WI38 (cell line): ENCODE results near the gene TBC1D2.

Source experiments
- H3K4me3 ChIP-seq: 2 replicates; pipeline ENCODE4 v1.5.1; 2011; ENCODE audit warnings: low read depth, mild to moderate bottlenecking, control low read depth, low read length
- TF ChIP-seq, protein P1 (sequence below): IDR thresholded peaks from 2 replicates; pipeline ENCODE4 v1.5.1; 2012; ENCODE audit warnings: low read depth, mild to moderate bottlenecking, control low read depth, low read length

TBC1D2 gene

DNA sequence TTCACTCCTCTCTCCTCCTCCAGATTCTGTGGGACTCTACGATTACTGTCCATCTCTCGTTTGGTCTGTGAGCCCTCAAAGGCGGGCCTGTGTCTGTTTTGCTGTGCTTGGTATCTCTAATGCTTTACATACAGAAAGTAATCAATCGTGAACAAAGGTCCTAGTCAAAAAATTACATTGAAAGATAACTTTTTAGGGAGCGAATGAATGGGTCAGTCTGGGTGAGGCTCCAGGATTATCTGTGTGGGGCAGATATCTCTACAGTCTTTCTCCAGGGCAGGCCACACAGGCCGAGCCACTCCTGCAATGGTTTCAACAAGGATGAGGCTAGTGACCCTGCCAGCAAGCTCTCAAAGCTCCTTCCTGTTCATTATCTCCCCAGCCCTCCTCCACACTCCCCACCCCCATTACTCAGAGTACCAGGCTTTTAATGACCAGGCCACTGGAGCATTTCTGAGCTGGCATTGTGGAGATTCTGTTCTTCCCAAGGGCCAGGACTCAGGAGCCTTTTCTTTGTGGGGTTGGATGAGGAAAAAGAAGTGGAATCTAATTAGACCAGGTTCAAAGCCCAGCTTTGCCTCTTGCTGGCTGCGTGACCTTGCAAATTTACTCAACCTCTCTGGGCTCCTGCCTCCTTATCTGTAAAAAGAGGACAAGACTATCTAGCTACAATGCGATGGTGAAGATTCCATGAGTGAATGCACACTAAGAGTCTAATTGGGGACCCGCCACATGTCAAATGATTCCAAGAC lies 73.2 kb downstream of the TBC1D2 start:
- no peak overlapping the region for H3K4me3 ChIP-seq
- TF ChIP-seq, protein P1, sequence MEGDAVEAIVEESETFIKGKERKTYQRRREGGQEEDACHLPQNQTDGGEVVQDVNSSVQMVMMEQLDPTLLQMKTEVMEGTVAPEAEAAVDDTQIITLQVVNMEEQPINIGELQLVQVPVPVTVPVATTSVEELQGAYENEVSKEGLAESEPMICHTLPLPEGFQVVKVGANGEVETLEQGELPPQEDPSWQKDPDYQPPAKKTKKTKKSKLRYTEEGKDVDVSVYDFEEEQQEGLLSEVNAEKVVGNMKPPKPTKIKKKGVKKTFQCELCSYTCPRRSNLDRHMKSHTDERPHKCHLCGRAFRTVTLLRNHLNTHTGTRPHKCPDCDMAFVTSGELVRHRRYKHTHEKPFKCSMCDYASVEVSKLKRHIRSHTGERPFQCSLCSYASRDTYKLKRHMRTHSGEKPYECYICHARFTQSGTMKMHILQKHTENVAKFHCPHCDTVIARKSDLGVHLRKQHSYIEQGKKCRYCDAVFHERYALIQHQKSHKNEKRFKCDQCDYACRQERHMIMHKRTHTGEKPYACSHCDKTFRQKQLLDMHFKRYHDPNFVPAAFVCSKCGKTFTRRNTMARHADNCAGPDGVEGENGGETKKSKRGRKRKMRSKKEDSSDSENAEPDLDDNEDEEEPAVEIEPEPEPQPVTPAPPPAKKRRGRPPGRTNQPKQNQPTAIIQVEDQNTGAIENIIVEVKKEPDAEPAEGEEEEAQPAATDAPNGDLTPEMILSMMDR, result no peak

DNA sequence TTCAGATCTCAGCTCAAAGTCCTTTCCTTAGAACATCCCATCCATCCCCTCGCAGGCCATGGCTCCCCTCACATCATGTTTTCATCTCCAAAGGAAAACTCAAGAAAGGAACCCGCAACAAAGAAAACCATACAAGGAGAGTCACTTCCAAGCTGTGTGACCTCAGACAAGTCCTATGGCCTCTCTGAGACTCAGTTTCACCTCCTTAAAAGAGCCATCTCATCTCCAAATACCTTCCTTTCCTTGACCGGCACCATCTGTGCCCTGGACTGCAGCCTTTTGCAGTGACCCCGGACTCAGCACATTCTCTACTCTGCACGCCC lies 73.7 kb downstream of the TBC1D2 start:
- no peak overlapping the region for H3K4me3 ChIP-seq
- TF ChIP-seq, protein P1, result no peak

DNA sequence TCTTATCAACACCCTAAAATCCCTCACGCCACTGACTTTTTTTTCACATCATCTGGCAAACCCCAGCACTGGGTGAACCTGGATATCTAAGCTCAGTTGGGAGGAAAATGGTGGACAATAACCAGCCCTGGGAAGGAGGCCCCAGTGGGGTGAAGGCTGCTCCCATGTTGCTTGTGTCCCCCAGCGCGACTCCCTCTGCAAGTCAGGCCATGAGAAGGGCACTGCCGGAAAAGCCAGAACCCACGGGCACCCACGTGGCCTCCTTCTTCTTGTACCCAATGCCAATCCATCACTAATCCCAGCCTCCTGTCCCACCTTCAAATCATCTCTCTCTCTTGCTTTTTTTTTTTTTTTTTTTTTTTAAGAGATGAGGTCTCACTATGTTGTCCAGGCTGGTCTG lies 74.5 kb downstream of the TBC1D2 start:
- TF ChIP-seq, protein P1, result no peak

DNA sequence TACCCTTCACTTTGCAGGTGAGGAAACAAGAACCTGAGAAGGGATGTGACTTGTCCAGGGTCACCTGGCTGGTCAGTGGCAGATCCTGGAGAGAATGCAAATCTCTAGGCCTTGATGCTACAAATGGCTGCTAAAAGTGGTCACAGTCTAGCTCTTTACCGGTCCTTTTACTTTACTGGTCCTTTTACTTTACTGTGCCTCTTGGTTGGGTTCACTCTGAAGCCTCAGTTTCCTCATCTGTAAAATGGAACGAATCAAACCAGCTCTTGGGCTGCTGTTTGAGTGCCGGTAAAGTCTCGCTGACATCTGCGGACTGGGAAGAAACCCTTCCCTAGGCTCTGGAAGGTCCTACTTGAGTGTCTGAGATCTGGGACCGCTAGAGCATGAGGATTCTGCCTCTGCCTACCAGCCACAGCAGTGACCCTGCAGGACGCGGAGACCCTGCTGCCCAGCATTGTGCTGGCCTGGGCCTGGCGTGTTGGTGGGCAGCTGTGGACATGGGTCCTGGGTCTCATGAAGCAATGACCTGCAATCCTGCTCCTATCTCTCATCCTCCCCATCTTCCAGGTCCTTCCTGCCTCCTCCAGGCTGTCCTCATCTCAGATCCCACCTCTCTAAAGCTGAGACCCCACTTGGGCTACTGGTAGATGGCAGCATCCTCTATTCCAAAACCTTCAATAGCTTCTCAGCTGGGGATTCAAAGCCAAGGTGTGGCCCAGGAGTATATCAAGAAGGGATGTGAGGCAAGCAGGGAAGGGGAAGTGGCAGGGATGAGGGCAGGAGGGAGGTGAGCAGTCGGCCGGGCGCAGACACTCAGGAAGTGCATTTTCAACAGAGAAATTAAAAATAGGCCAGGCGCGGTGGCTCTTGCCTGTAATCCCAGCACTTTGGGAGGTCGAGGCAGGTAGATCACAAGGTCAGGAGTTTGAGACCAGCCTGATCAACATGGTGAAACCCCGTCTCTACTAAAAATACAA lies 76.3 kb downstream of the TBC1D2 start:
- H3K4me3 ChIP-seq, result no peak overlapping the region
- TF ChIP-seq, protein P1, result no peak

More for the DNA sequence above, 74.5 kb downstream of the TBC1D2 start:
- no peak overlapping the region for H3K4me3 ChIP-seq

DNA sequence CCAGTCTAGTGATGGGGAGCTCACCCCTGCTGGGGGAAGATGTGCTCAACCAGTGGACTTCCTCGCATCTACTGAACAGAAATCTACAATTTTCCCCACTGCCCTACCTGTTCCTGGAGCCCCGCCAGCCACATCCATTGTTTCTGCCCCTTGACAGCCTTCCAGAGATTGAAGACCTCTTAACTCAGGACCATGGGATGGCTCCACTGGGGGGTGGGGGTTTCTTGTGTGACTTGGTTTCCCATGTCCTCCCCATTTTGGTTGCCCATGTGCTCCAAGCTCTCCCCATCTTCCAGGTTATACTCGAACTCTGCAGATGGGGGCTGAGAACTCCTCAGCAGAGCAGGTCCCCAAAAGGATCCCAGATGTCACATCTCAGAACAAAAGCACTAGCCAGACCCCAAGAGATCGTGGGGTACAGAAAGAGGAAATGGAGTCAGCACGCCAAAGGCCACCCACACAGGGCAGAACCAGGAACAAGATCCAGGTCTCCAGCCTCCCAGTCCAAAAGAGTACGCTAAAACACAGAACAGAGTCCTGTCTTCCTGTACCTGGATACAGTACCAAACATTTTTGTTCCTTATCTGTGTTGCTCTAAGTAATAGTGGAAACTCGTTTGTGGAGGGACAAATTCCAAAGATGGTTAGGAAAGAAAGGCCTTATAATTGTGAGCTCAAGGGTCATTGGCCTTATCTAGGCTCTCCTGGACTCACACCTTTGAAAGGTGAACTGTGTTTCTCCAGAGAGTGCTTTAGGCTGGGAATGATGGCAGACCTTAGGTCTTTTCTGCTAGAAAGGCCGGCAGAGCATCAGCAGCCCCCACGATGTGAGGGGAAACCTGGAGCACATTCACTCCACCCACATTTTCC lies 78.8 kb downstream of the TBC1D2 start:
- TF ChIP-seq, protein P1, result no peak
- H3K4me3 ChIP-seq, result no peak overlapping the region

DNA sequence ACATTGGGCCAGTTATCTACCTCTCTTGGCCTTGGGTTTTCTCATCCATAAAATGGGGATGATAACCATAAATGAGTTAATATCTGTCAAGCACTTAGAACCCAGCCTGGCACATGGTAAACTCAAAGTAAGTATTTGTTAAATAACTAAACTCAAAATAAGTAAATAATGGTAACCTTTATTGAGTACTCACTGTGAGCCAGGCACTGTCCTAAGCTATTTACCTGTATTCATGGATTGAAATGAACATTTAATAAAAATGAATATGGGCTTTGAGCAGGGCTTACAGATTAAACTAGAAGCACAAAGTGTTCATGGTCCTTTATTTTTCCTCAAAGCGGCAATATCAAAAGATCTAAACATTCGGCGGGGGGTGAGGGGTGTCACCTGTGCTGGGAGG lies 79.7 kb downstream of the TBC1D2 start:
- no peak overlapping the region for H3K4me3 ChIP-seq
- TF ChIP-seq, protein P1, result no peak
